Body of pancreas (tissue), 4 donors: ENCODE data around the gene CDC27.

Experiments
- POLR2A ChIP-seq, 3 donors: fragments of 450-650 bp; IDR thresholded peaks; one replicate each; pipeline ENCODE4 v1.6.1; 2016; ENCODE audit warnings: antibody characterized with exemption in 3 of 3, mild to moderate bottlenecking in 2 of 3
- TF ChIP-seq, protein P1 (sequence below), 7 experiments: fragments of 450-650 bp in 4 of 7; fragments of 200-600 bp in 3 of 7; sonication (generic) in 3 of 7; IDR thresholded peaks; one replicate each; pipeline ENCODE4 v1.5.1; 2016 to 2019; ENCODE audit warnings: antibody characterized with exemption in 7 of 7

DNA sequence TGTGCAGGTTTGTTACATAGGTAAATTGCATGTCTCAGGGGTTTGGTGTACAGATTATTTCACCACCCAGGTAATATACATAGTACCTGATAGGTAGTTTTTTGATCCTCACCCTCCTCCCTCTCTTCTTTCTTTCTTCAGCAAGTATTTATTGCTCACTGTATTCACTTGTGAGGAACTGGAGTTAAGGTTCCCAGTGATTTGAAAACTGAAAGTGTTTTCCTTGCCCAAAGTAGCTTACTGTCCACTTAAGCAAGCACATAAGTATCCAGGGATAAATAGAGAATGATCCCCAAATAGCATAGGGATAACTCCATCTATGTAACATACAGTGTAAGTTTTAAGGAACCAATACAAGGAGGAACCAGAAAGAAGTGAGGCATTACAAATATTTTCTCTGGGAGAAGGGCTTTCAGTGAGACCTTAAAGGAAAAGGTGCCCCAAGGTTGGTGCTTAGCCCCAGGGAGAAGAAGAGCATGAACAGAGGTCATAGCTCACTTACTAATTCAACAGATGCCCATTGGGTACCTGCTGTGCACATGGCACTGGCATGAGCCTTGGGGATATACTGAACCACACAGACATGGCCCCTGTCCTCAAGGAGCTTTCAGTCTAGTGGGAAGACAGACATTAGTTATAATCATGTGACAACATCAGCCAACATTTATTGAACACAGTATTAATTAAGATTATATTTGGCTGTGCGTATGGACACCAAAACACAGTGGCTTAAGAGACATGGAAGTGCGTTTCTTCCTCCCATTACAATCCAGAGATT is 37.0 kb upstream of the CDC27 start:
- TF ChIP-seq, protein P1, sequence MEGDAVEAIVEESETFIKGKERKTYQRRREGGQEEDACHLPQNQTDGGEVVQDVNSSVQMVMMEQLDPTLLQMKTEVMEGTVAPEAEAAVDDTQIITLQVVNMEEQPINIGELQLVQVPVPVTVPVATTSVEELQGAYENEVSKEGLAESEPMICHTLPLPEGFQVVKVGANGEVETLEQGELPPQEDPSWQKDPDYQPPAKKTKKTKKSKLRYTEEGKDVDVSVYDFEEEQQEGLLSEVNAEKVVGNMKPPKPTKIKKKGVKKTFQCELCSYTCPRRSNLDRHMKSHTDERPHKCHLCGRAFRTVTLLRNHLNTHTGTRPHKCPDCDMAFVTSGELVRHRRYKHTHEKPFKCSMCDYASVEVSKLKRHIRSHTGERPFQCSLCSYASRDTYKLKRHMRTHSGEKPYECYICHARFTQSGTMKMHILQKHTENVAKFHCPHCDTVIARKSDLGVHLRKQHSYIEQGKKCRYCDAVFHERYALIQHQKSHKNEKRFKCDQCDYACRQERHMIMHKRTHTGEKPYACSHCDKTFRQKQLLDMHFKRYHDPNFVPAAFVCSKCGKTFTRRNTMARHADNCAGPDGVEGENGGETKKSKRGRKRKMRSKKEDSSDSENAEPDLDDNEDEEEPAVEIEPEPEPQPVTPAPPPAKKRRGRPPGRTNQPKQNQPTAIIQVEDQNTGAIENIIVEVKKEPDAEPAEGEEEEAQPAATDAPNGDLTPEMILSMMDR (IDR thresholded peaks at IDR 0.05): no peak
- TF ChIP-seq POLR2A (IDR thresholded peaks at IDR 0.05): no peak
